Measurements from ENCODE around the gene KRTAP1-3.

DNA sequence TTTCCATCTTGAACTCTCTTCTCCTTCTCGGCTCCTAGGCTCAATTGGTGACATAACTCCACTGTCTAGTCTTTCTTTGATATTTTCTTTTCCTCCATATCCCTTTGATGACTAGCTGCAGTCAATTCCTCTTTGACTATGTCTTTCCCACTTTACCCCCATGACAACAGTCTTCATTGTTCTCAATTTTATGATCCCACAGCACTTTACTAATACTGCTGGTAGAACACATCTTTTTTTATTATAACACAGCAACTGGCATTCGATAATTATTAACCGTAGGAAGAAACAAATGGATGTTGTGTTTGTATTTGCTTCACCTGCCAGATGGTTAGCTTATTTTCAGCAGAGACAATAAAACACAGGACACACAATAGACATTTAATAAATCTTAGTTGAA lies 42.0 kb downstream of the KRTAP1-3 start:
- TF ChIP-seq FOXA1 (IDR thresholded peaks at IDR 0.05), result no peak
- TF ChIP-seq L3MBTL2 (conservative IDR thresholded peaks at IDR 0.05), result no peak
- TF ChIP-seq NFRKB (IDR thresholded peaks at IDR 0.05), result no peak
- no peak for TF ChIP-seq TARDBP (IDR thresholded peaks at IDR 0.05)
- no peak for TF ChIP-seq FOXK2 (IDR thresholded peaks at IDR 0.05)
- TF ChIP-seq ELF4 (IDR thresholded peaks at IDR 0.05), result no peak
- no peak for TF ChIP-seq SUZ12 (IDR thresholded peaks at IDR 0.05)
- TF ChIP-seq SP1 (IDR thresholded peaks at IDR 0.05), result no peak
- no peak for TF ChIP-seq ARNT (IDR thresholded peaks at IDR 0.05)

All from HEK293T (cell line).